Brain microvascular endothelial cell (primary cell): ENCODE measurements around the gene FBXL14.

Experiments
- DNase-seq: peaks from one replicate; pipeline ENCODE4 v3.0.0-alpha.2; 2020
- H3K27ac ChIP-seq: fragments of 250-450 bp; sonication (Bioruptor Pico); 2 replicates; pipeline ENCODE4 v1.5.1; 2020; ENCODE audit warnings: mild to moderate bottlenecking, moderate library complexity
- H3K27me3 ChIP-seq: fragments of 250-450 bp; sonication (Bioruptor Pico); replicated peaks from 2 replicates; pipeline ENCODE4 v1.5.1; 2020; ENCODE audit warnings: mild to moderate bottlenecking
- H3K36me3 ChIP-seq: fragments of 250-450 bp; sonication (Bioruptor Pico); replicated peaks from 2 replicates; pipeline ENCODE4 v1.5.1; 2020; ENCODE audit warnings: mild to moderate bottlenecking
- H3K4me3 ChIP-seq: 2 replicates; pipeline ENCODE4 v1.5.1; 2011; ENCODE audit warnings: low read depth, mild to moderate bottlenecking, control low read depth, low read length, moderate library complexity
- CTCF ChIP-seq: IDR thresholded peaks from 2 replicates; pipeline ENCODE4 v1.5.1; 2011; ENCODE audit warnings: low read depth, mild to moderate bottlenecking, moderate library complexity, low read length, control low read depth, inconsistent platforms; ENCODE audit errors: missing control alignments
- in situ Hi-C: cut with HindIII; loops from 2 replicates; pipeline ENCODE4 v1.10.0; 2017; ENCODE audit warnings: low sequenced_read_pairs, low pct_ligation_motif_present

The FBXL14 gene

GRCh38 chr12:1518591-1519516 lies 75.5 kb downstream of the FBXL14 start:
- H3K27ac ChIP-seq = no peak overlapping the region
- peak; percentile 81 for DNase-seq
- in situ Hi-C loops = no loop called here

GRCh38 chr12:1517734-1518525 lies 76.5 kb downstream of the FBXL14 start:
- TF ChIP-seq CTCF = no peak
- in situ Hi-C loops = no loop called here
- H3K27ac ChIP-seq = no peak overlapping the region
- H3K27me3 ChIP-seq = no peaks in the 10 kb centered on the region
- H3K36me3 ChIP-seq = no peaks in the 10 kb centered on the region
- H3K4me3 ChIP-seq = no peak overlapping the region
- no peak for DNase-seq

More at GRCh38 chr12:1518591-1519516, 75.5 kb downstream of the FBXL14 start:
- TF ChIP-seq CTCF = no peak
- Histone ChIP-seq H3K36me3 (no peaks in the 10 kb centered on the region), H3K4me3 (no peak overlapping the region), H3K27me3 (no peaks in the 10 kb centered on the region)

GRCh38 chr12:1517007-1517406 lies 77.4 kb downstream of the FBXL14 start:
- in situ Hi-C loops = no loop called here
- peak; percentile 87 for DNase-seq
- H3K4me3 ChIP-seq = no peak overlapping the region
- peak; percentile 72 for TF ChIP-seq CTCF
- H3K27ac ChIP-seq = peak overlapping the region; percentile 25
- no peaks in the 10 kb centered on the region for H3K36me3 ChIP-seq
- H3K27me3 ChIP-seq = no peaks in the 10 kb centered on the region
